Activated CD4-positive, CD25-positive, alpha-beta regulatory T cell treated with anti-CD3 and anti-CD28 coated beads, Interleukin-2, amount 50 U/mL, for 16 hours (primary cell): Measurements from ENCODE around the gene GPR183.

Experiments
- DNase-seq: peaks from one replicate; pipeline ENCODE4 v3.0.0-alpha.2; 2020; ENCODE audit warnings: low read depth, low spot score

Gene GPR183

DNA sequence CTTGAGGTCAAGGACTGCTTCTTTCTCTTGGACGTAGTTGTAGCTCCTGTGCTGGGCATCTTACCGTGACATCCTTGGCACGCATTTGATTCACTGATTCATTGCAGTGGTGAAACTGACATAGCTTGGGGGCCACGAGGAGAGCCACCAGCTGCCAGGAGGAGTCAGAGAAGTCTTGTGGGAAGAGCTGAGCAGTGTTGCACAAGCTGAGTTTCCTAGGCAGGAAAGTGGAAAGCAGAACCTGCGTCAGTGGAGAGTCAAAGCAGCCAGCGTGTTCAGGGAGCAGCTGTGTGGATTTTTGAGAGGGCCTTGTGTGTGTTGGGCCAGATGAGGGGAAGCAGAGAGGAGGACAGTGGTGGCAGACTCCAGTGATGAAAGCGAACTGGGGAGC is 5.3 kb upstream of the GPR183 start:
- DNase-seq, result no peak

DNA sequence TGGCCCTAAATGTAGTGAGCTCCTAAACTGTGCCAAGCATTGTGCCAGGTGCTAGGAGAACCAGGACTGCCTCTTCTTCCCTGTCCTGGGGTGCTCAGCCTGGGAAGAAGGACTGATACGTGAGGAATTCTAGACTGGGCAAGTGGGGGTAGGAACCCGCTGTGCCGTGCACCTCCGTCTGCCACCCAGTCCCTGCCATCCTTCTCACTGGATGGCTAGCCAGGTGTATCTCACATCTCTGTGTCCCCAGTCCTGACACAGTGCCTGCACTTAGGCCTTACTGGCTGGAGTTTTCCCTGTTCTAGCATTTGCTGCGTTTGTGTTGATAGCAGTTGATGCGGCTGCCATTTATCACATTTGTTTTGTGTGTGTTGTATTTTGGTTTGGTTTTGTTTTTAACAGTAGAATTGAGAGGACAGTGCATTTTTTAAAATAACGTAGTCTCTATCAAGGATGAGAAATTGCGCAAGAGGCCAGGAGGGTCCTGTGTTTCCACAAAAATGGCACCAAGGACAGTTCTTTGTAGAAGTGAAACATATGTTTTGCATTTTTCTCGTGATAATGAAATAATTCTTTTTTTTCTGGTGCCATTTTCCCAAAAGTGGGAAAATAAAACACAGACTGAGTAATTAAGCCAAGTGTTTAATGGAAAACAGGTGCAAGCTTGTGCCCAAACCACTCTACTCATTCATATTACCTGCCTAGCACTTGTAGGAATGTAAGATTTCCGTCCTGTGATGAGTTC is 4.7 kb upstream of the GPR183 start:
- DNase-seq, result no peak

DNA sequence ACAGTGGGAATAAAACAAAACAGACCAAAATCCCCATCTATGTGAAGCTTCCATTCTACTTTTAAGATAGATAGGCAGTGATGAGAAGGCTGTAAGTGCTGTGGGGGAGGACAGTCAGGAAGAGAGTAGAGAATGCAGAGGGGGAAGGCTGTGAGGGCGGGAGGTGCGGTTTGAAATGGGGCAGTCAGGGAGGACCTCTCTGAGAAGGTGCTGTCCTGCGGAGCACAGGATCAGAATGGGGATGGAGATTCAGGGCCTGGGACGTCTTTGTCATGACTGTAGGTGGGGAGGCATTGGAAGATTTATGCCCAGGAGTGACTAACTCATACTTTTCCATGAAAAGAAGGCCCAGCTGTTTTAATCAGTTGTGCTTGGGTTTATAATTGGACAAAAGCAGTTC is 3.9 kb upstream of the GPR183 start:
- DNase-seq, result no peak

DNA sequence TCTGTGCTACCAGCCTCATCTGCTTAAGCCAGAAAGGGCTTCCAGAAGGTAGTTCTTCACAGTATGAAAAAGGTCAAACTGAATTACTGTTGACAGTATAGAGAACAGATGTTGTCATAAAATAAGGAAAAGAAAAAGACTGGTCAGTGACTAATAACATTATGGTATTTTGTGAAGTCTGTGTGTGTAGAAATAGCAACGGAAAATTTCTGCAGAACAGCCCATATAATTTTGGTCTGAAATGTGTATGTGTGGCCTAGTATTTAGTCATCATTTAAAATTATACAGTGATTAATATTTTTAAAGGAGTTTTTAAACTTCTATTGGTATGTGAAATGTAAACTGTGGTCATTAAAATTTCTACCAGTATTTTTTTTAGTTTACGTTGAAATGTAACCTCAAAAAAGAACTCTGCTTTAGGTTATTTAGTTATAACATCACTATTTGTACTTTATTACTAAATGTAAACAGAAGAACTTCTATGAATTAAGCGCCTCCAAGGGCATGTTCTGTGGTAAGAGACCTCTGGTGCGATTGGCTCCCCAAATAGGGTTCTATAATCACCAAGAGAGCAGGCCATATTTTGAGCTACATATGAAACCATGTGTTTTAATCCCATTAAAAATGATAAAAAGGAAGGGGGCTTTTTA is 3.3 kb upstream of the GPR183 start:
- DNase-seq, result no peak

DNA sequence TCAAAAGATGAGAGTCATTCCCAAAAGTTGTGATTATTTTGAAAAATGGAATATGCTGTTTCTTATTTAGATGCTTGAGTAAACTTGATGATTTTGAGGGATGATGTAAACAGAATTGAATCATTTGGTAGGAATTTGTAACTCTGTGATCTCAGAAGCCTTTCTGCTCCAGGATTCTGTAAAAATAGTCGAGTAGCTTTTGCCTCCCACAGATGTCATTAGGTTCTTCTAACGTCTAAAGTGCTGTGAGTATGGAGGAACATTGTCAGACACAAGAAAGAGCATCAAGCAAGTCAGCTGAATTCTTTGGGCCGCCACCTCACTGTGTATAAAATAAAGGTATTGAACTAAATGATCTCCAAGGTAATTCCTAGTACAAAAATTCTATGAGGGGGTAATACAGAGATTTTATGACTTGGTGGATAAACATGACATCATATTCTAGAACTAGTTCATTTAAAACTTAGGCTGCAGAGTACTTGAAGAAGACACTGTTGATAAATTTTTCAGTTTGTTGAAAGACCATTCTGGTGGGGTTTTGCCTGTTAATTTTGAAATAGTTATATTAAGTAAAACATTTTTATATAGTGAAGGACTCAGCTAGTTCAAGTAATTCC is 1.4 kb upstream of the GPR183 start:
- no peak for DNase-seq

DNA sequence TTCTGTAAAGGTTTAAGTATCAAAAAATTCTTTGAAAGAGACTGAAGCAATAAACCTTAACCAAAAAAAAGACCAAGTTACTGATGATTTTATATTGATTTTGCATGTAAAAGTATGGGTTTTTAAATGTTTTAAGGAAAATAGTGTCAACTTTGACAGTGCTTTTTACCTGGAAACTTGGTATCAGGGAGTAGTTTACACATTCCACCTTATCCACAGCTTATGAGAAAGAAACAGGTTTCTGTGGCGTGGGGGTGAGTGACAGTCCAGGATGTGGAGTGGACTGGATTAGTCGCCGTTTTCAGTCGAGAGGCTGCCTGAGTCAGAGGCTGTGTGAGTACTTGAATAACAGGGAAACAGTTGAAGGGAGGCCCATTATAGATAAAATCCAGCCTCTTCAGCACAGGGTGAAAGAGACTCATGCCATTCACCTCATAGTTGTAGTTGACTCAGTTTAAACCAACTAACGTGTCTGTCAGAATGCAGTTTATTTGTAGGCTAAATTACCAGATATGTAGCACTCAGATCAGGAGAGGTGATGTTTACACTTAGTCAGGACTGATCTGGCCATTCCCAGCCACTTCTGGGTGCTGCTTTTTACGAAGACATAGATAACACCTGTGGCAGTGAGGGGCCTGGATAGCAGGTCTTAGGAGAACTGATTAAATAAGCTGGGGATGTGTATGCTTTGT is 595 bp upstream of the GPR183 start:
- DNase-seq, result peak; percentile 42

DNA sequence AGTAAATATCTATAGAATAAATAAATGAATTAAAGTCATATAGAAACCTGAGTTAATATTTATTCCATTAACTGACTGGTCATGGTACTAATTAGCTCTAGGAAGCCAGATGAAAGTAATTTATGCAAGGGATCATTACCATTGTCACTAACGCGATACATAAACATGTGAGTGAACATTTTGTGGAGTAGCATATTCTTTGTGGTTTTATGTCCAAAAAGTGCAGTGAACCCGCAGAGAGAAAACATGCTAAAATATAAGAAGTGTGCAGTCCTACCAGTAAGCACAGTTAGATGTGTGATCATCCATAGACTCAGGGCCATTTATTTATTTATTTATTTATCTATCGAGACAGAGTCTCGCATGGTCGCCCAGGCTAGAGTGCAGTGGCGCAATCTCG is 1.6 kb downstream of the GPR183 start:
- DNase-seq, result no peak

DNA sequence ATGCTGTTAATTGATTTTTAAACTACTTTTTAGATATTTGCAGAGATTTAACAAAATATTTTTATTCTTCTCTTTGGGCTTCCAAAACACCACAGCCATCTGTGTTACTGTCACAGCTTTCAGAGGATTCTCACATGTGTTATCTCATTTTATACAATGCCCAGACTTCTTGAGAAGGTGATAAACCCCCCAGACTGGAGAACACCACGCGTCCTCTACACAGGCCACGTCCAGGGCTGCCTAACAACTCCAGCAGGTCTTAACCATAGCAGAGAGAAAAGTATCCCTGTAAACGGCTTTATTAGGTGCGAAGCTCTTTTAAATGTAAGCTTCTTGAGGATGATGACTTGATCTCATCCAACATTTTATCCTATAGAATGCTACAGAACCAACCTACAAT is 2.0 kb downstream of the GPR183 start:
- no peak for DNase-seq

DNA sequence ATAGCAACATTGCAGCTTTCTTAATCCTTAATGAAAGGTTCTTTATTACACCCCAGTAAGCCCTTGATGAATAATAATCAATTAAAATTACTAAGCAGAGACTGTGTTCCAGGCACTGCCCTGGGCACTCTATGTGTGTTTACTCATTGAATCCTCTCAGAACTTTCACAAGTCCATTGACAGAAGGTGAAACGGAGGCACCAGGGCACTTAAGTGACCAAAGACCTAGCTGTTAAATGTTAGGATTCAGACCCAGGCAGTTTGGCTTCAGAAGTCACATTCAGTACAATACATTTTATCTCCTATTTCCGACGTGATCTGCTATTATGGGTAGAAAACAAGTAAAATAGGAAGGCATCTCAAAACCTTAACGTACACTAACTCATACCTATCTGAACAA is 2.7 kb downstream of the GPR183 start:
- no peak for DNase-seq

DNA sequence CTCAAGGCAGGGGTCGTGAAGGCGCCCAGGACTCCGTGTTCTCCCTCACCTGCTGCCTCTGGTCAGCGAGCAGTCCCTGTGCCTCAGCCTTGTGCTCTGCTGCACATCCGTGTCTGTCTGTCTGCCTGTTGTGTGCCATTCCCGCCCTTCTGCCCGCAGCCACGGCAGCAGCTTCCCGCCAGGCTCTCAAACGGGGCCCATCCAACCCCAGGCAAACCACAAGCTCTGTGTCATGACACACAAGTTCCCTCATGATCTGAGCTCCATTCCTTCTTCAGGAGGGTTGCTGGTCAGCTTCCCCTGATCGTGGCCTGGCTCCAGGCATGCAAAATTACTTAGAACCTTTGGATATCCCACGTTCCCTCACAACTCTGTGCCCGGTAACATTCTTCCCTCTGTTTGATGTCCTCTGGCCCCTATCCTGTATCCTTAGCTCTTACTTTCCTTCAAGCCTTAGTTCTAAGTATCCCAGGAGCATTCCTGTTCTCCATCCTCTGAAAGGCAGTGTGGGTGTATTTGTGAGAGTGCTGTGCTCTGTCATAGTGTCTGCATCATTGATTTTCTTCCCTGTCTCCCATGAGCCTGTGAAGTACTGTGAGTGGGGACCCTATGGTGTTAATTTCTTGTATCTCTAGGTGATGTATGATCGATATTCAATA is 3.2 kb downstream of the GPR183 start:
- DNase-seq, result no peak

DNA sequence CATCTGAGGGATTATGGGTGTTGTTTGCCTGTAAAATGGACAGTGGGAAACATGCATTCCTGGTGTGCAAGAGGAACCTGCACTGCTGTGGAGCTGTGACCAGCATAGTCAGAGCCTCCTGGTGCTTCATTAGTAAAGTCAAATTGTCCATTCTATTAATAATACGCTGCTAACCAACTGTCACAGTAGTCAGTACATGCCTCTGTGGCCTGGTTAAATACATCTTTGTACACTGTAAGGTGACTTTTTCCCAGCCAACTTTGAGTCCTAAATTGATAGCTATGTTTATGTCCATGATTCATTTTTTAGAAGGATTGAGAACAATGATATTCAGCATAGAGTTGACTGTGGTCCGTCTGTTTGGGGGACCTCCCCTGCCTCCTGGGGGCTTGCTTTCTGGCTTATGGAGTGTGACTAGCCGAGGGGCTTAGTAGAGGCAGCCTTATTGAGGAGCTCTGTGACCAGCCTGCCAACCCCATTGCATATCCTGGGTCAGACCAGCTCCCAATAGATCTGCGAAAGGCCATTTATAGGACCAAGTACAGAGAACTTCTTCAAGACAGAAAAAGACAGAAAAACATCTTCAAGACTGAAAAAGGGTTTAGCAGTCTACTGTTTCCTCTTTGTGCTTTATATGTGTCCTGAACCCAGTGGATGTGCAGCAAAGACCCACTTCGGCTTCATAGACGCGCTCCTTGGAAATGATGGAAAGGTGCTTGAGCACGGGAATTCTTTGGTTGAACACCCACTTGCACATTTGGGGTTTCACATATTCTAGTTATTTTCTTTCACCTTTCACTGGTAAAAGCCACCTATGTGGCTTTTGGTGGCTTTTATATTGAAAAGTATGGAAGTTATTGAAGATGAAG is 4.3 kb downstream of the GPR183 start:
- no peak for DNase-seq

DNA sequence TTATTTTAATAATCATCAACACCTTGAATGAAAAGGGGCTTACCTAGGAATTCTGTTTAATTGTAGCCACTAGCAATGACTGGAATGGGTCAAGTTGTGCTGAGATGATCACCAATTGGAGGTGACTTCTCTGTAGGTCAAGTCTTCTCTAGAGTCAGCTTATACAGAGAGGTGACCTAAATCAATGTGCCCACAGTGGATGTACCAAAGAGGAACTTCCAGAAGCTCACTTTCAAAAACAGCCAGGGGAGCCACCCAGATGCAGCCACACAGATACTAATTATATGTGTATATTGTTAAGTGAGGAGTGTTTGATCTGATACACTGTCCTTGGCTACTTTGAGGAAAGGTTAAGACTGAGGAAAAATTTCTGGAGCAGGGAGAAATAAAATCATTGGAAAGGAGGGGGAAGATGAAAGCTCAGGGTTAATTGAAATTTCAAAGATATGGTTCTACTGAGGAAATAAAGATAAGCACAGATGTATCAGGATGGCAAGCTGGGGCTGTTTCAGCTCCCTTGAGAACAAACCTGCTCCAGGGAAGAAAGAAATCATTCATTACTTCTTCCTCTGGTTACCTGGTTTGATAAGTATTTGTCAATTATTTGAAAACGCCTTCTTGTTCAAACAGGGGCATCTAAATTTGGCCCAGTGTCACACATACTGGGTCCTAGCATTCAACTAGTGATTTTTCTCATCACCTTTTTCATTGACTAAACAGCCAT is 5.1 kb downstream of the GPR183 start:
- no peak for DNase-seq

DNA sequence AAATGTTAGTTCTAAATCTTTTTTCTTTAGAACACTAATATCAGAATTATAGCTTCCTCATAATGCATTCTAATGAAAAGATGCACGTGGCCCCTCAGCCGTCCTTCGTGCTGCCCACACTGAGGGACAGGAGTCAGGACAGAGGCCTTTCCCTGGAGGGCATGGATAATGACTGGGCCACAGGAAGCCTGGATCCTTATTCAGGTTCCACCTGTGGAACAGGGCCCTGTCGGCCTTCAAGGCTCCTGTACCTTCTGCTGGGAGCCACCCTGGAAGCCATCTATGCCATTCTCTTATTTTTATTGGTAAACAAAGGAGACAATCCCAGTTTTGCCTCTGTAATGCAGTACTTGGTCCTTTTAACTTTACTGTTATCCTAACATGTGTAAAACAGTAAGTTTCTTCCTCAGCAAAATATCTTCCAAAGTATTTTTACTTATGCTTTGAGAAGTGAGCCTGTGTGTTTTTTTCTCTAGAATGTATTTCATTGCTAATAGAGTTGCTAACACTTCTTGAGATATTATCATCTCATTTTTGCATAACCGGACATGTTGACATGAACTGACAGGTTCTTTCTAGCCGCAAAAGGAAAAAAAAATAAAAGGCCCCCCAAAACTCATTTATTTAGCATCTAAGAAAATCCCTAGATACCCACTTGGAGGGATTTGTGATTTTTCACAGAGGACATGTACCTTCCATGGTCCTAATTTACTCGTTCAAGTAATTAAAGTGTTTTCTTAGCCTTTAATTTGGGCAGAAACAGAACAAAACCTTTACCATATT is 6.0 kb downstream of the GPR183 start:
- DNase-seq, result no peak

DNA sequence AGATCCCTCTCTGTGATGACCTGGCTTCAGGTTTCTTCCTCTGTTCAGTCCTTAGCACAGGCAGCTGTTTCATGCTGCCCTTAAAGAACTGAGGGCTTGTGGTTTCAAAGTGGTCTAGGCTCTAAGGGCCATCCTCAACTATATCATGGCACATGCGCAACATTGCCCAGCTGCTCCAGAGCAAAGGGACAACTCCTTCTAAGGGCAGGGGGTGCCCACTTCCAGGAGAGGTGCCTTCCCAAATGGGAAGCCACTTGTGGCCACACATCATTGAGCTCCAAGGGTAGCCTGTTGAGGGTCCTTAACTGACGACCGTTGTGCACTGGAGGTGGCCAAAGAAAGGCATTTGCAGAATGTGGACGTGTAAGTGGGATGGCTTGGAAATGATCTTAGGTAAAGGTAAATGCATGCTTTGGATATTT is 7.3 kb downstream of the GPR183 start:
- no peak for DNase-seq

DNA sequence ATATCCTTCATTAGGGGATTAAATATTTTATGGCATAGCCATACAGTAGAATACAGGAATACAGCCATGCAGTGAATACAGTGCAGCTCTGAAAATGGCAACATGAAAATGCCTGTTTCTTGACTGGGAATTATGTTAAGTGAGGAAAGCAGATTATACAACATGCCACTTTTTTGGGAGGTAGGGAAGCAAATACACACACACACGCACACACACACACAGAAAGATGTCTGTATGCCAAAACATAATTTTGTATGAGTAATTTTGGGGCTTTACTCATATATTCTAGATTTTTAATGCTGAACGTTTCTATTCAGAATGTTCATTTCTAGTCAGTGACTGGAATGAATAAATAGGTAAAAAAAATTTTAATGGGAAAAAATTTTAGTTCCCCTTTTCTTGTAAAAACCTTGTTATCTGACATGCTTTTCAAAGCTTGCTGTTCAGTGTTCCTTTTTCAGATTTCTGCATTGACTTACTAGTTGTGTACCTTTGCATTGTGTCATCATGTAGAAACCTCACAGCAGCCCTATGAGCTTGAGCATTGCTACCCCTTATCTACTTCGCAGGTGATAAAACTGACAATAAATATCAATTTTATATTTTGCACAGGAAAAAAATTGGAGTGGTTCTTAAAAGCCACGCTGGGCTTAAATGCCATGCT is 7.8 kb downstream of the GPR183 start:
- no peak for DNase-seq

DNA sequence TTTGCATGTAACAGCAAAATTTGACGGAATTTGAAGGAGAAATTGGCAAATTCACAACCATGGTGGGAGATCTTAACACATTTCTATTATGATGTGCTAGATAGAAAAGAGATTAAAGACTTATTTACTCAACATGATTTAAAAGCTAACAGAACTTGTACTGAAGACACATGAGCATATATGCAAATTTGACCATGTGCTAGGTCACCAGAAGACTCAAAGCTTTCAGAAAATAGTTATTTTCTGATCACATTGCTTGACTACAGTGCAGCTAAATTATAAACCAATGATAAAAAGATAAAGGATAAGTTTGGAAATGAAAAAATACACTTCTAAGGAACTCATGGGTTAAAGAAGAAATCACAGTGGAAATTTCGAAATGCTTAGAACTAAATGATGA is 9.1 kb downstream of the GPR183 start:
- DNase-seq, result no peak

DNA sequence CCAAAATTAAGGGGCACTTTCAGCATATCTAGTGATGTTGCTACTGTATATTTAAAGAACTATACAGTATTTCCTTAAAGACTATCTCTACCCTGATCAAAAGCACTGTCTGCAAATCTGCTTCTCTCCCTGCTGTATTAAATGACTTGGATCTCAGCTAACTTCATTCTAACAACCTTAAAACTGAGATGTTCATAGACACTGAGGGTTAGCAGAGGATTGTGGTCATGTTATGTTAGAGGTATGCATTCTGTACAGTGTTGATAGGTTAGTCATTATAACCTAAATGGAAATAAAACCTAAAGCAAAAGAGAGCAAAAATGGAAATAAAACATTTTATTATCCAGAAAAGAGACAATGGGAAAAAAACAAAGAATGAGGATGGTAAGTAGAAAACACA is 9.9 kb downstream of the GPR183 start:
- no peak for DNase-seq

DNA sequence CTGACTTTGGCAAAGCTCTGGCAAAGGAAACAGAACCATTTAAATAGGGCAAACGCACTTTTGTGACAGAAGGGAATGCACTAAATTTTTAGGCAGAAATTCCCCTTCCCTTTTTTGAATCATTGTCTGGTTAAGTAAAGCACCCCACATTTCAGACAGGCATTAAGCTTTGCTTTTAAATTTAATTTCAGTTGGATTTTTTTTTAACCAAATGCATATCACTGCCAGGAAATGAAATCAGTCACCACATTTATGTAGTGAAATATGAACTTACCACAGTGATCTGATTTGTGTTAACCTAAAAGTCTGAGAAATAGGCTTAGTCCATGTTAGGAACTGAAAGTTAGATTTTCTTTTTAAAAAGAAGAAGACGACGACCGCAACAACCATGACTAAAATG is 10.8 kb downstream of the GPR183 start:
- no peak for DNase-seq
